HEK293 (cell line): ENCODE data around the gene ERN2.

Source experiments
- CTCF ChIA-PET: fragments of 350-600 bp; formaldehyde crosslinking; extraction: SDS; loops from one replicate; lab custom pipeline; 2021; ENCODE audit warnings: antibody characterized with exemption; lab: Yijun Ruan, JAX
- POLR2A ChIA-PET: fragments of 300-600 bp; formaldehyde crosslinking; extraction: SDS; loops from one replicate; lab custom pipeline; 2020; ENCODE audit warnings: antibody characterized with exemption, inconsistent platforms; lab: Yijun Ruan, JAX
- H3K27ac ChIP-seq: fragments of 200-500 bp; sonication (Bioruptor generic); 2 replicates; pipeline ENCODE4 v1.5.1; 2014; ENCODE audit warnings: low read depth, low read length, control low read depth, inconsistent platforms; ENCODE audit errors: extremely low read depth
- H3K36me3 ChIP-seq, 2 experiments: fragments of 200-500 bp in 1 of 2; sonication (Bioruptor generic) in 1 of 2; 1 replicate in 1 of 2; 2 replicates in 1 of 2; pipeline ENCODE4 v1.5.1; 2014 to 2017; ENCODE audit warnings: inconsistent platforms in 2 of 2, low read length in 2 of 2; ENCODE audit not compliant: control insufficient read depth in 2 of 2, insufficient read depth in 1 of 2
- H3K4me1 ChIP-seq: fragments of 200-500 bp; sonication (Bioruptor generic); 2 replicates; pipeline ENCODE4 v1.5.1; 2014; ENCODE audit warnings: mild to moderate bottlenecking, low read length, inconsistent platforms; ENCODE audit not compliant: control insufficient read depth, insufficient read depth
- H3K4me3 ChIP-seq: 2 replicates; pipeline ENCODE4 v1.5.1; 2011; ENCODE audit warnings: low read depth, mild to moderate bottlenecking, control low read depth, low read length, moderate library complexity
- H3K9me3 ChIP-seq: fragments of 200-500 bp; sonication (Bioruptor generic); 2 replicates; pipeline ENCODE4 v1.5.1; 2014; ENCODE audit warnings: low read depth, low read length, inconsistent platforms; ENCODE audit not compliant: control insufficient read depth, insufficient read depth
- EGR2 ChIP-seq: fragments of 450-650 bp; formaldehyde crosslinking; IDR thresholded peaks from 2 replicates; pipeline ENCODE4 v1.5.1; 2016; ENCODE audit warnings: low read depth, missing biosample characterization, missing genetic modification characterization
- KLF8 ChIP-seq: fragments of 450-650 bp; formaldehyde crosslinking; IDR thresholded peaks from 2 replicates; pipeline ENCODE4 v1.5.1; 2016; ENCODE audit warnings: missing biosample characterization, missing genetic modification characterization
- MEIS1 ChIP-seq: sonication (generic); formaldehyde crosslinking; IDR thresholded peaks from 2 replicates; pipeline ENCODE4 v1.8.1; 2022; ENCODE audit warnings: missing genetic modification reagents, mild to moderate bottlenecking, borderline replicate concordance
- SETDB1 ChIP-seq: IDR thresholded peaks from one replicate; pipeline ENCODE4 v1.6.1; 2017; ENCODE audit warnings: mild to moderate bottlenecking, low read length, moderate library complexity, mixed read lengths; ENCODE audit not compliant: insufficient read length
- TRIM28 ChIP-seq: IDR thresholded peaks from 2 replicates; pipeline ENCODE4 v1.6.1; 2011; ENCODE audit warnings: low read length, control low read depth, borderline replicate concordance
- YY2 ChIP-seq: fragments of 450-650 bp; formaldehyde crosslinking; IDR thresholded peaks from 2 replicates; pipeline ENCODE4 v1.5.1; 2016; ENCODE audit warnings: missing biosample characterization, missing genetic modification characterization
- ZBTB17 ChIP-seq: fragments of 450-650 bp; formaldehyde crosslinking; IDR thresholded peaks from 2 replicates; pipeline ENCODE4 v1.5.1; 2016; ENCODE audit warnings: missing biosample characterization, missing genetic modification characterization
- ZNF10 ChIP-seq: fragments of 450-650 bp; formaldehyde crosslinking; IDR thresholded peaks from 2 replicates; pipeline ENCODE4 v1.5.1; 2017; ENCODE audit warnings: missing biosample characterization, missing genetic modification characterization
- ZNF140 ChIP-seq: fragments of 450-650 bp; formaldehyde crosslinking; IDR thresholded peaks from 2 replicates; pipeline ENCODE4 v1.5.1; 2016; ENCODE audit warnings: missing biosample characterization, missing genetic modification characterization
- ZNF239 ChIP-seq: fragments of 450-650 bp; formaldehyde crosslinking; IDR thresholded peaks from 2 replicates; pipeline ENCODE4 v1.5.1; 2016; ENCODE audit warnings: missing biosample characterization, missing genetic modification characterization
- ZNF274 ChIP-seq, 2 experiments: fragments of 200-500 bp in 1 of 2; fragments of 450-650 bp in 1 of 2; sonication (Bioruptor generic) in 1 of 2; formaldehyde crosslinking in 1 of 2; IDR thresholded peaks; 2 replicates each; pipeline versions ENCODE4 v1.5.1 to v1.6.1; 2014 to 2016; ENCODE audit warnings: borderline replicate concordance in 1 of 2, inconsistent platforms in 1 of 2, low read length in 1 of 2, missing biosample characterization in 1 of 2, missing genetic modification characterization in 1 of 2
- ZNF37A ChIP-seq: fragments of 450-650 bp; IDR thresholded peaks from 2 replicates; pipeline ENCODE4 v1.5.1; 2018; ENCODE audit warnings: missing biosample characterization, missing genetic modification characterization
- ZNF549 ChIP-seq: fragments of 450-650 bp; IDR thresholded peaks from 2 replicates; pipeline ENCODE4 v1.5.1; 2018; ENCODE audit warnings: missing biosample characterization, missing genetic modification characterization, mild to moderate bottlenecking, inconsistent platforms, moderate library complexity
- ZNF571 ChIP-seq: fragments of 450-650 bp; formaldehyde crosslinking; IDR thresholded peaks from 2 replicates; pipeline ENCODE4 v1.5.0; 2017; ENCODE audit warnings: missing biosample characterization, missing genetic modification characterization
- ZNF621 ChIP-seq: fragments of 450-650 bp; formaldehyde crosslinking; IDR thresholded peaks from 2 replicates; pipeline ENCODE4 v1.5.1; 2017; ENCODE audit warnings: missing biosample characterization, missing genetic modification characterization
- ZNF677 ChIP-seq: fragments of 450-650 bp; IDR thresholded peaks from 2 replicates; pipeline ENCODE4 v1.5.0; 2018; ENCODE audit warnings: missing biosample characterization, mild to moderate bottlenecking, missing genetic modification characterization, moderate library complexity
- ZNF776 ChIP-seq: fragments of 450-650 bp; formaldehyde crosslinking; IDR thresholded peaks from 2 replicates; pipeline ENCODE4 v1.5.0; 2017; ENCODE audit warnings: missing biosample characterization, missing genetic modification characterization, borderline replicate concordance
- ZNF777 ChIP-seq: fragments of 450-650 bp; formaldehyde crosslinking; IDR thresholded peaks from 2 replicates; pipeline ENCODE4 v1.5.1; 2017; ENCODE audit warnings: missing biosample characterization, missing genetic modification characterization, borderline replicate concordance
- TF ChIP-seq, protein P1 (sequence below): fragments of 450-650 bp; formaldehyde crosslinking; IDR thresholded peaks from 2 replicates; pipeline ENCODE4 v1.5.1; 2016; ENCODE audit warnings: missing biosample characterization, missing genetic modification characterization
- TF ChIP-seq, protein P2 (sequence below): fragments of 450-650 bp; formaldehyde crosslinking; IDR thresholded peaks from 2 replicates; pipeline ENCODE4 v1.5.1; 2016; ENCODE audit warnings: missing biosample characterization, missing genetic modification characterization
- TF ChIP-seq, protein P3 (sequence below): fragments of 450-650 bp; formaldehyde crosslinking; IDR thresholded peaks from 2 replicates; pipeline ENCODE4 v1.5.1; 2016; ENCODE audit warnings: missing biosample characterization, missing genetic modification characterization

The ERN2 gene

DNA sequence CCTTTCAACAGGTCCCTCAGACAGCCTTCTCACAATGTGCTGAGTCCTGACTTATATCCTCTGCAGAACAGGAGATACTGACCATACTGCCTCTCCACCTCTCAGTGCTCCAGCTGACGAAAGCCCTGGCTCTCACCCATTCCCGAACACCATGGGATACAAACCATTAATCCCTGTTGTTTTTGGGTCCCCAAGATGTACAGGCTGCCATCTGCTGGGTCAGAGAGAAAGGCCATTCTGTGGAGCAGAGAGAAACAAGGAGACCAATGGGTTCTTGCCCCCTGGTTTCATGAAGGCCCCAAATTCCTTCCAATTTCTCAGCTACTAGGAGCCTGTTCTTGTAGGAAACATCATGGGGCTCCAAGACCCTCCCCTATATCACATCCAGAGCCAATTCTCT lies 3.0 kb downstream of the ERN2 start:
- Histone ChIP-seq H3K36me3 (no peaks in the 10 kb centered on the region), H3K9me3 (no peaks in the 10 kb centered on the region), H3K4me3 (no peak overlapping the region), H3K27ac (no peak overlapping the region), H3K4me1 (no peaks in the 10 kb centered on the region)
- TF ChIP-seq, protein P1, sequence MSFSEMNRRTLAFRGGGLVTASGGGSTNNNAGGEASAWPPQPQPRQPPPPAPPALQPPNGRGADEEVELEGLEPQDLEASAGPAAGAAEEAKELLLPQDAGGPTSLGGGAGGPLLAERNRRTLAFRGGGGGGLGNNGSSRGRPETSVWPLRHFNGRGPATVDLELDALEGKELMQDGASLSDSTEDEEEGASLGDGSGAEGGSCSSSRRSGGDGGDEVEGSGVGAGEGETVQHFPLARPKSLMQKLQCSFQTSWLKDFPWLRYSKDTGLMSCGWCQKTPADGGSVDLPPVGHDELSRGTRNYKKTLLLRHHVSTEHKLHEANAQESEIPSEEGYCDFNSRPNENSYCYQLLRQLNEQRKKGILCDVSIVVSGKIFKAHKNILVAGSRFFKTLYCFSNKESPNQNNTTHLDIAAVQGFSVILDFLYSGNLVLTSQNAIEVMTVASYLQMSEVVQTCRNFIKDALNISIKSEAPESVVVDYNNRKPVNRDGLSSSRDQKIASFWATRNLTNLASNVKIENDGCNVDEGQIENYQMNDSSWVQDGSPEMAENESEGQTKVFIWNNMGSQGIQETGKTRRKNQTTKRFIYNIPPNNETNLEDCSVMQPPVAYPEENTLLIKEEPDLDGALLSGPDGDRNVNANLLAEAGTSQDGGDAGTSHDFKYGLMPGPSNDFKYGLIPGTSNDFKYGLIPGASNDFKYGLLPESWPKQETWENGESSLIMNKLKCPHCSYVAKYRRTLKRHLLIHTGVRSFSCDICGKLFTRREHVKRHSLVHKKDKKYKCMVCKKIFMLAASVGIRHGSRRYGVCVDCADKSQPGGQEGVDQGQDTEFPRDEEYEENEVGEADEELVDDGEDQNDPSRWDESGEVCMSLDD (tag by site-specific recombination) = no peak
- no peak for TF ChIP-seq ZNF677 (tag by site-specific recombination)
- no peak for TF ChIP-seq ZNF777
- no peak for TF ChIP-seq ZNF37A
- TF ChIP-seq ZNF621 = no peak
- no peak for TF ChIP-seq SETDB1
- TF ChIP-seq MEIS1 = no peak
- TF ChIP-seq KLF8 (tag by site-specific recombination) = no peak
- TF ChIP-seq ZNF274 (IDR thresholded peaks at IDR 0.05; ENCODE audit: low read length) = no peak
- no peak for TF ChIP-seq ZNF274 (tag by site-specific recombination; IDR thresholded peaks at IDR 0.05; ENCODE audit: borderline replicate concordance)
- TF ChIP-seq ZNF776 (tag by site-specific recombination) = no peak
- no peak for TF ChIP-seq ZNF10 (tag by site-specific recombination)
- no peak for TF ChIP-seq YY2
- TF ChIP-seq, protein P2, sequence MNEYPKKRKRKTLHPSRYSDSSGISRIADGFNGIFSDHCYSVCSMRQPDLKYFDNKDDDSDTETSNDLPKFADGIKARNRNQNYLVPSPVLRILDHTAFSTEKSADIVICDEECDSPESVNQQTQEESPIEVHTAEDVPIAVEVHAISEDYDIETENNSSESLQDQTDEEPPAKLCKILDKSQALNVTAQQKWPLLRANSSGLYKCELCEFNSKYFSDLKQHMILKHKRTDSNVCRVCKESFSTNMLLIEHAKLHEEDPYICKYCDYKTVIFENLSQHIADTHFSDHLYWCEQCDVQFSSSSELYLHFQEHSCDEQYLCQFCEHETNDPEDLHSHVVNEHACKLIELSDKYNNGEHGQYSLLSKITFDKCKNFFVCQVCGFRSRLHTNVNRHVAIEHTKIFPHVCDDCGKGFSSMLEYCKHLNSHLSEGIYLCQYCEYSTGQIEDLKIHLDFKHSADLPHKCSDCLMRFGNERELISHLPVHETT (tag by site-specific recombination) = no peak
- TF ChIP-seq ZNF549 (tag by site-specific recombination) = no peak
- TF ChIP-seq EGR2 (tag by site-specific recombination) = no peak
- ChIA-PET POLR2A (no interaction called here), CTCF (interaction anchor here (0.6 to 1.7 kb wide), 3 partner anchors 9 to 926 kb away, joined by 3 to 4 read pairs (median 3); no protein-coding TSS in a partner anchor)

DNA sequence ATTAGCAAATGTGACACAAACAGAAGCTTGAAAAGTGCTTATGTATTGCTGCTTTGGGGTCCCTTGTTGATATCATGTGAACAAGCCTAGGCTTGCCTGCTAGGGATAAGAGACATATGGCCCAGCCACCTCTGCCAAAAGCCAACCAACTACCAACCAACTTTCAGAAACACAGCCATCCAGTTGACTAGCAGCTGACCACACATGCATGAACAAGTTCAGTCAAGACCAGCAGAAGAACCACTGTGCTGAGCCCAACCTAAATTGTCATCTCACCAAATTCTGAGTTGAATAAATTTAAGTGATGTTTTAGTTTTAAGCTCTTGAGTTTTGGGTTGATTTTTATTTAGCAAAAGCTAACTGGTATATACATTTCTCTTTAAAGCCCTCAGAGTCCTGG lies 3.5 kb downstream of the ERN2 start:
- no peak for TF ChIP-seq MEIS1
- no peak for TF ChIP-seq ZNF571 (tag by site-specific recombination)
- TF ChIP-seq ZNF239 (tag by site-specific recombination) = no peak
- peak; percentile 84 for TF ChIP-seq SETDB1
- TF ChIP-seq ZNF140 (tag by site-specific recombination) = no peak
- no peak for TF ChIP-seq ZBTB17 (tag by site-specific recombination)
- TF ChIP-seq TRIM28 = peak; percentile 61; the same call in 1 of the 2 replicates
- TF ChIP-seq, protein P3, sequence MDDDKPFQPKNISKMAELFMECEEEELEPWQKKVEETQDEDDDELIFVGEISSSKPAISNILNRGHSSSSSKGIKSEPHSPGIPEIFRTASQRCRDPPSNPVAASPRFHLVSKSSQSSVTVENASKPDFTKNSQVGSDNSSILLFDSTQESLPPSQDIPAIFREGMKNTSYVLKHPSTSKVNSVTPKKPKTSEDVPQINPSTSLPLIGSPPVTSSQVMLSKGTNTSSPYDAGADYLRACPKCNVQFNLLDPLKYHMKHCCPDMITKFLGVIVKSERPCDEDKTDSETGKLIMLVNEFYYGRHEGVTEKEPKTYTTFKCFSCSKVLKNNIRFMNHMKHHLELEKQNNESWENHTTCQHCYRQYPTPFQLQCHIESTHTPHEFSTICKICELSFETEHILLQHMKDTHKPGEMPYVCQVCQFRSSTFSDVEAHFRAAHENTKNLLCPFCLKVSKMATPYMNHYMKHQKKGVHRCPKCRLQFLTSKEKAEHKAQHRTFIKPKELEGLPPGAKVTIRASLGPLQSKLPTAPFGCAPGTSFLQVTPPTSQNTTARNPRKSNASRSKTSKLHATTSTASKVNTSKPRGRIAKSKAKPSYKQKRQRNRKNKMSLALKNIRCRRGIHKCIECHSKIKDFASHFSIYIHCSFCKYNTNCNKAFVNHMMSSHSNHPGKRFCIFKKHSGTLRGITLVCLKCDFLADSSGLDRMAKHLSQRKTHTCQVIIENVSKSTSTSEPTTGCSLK (tag by site-specific recombination) = no peak
- H3K36me3 ChIP-seq = no peaks in the 10 kb centered on the region
- ChIA-PET CTCF (interaction anchor here (1.1 to 1.7 kb wide), 2 partner anchors 8 to 18 kb away, joined by 3 to 4 read pairs; no protein-coding TSS in a partner anchor), POLR2A (no interaction called here)
- H3K4me1 ChIP-seq = no peaks in the 10 kb centered on the region
- H3K27ac ChIP-seq = no peak overlapping the region
- H3K9me3 ChIP-seq = no peaks in the 10 kb centered on the region
- H3K4me3 ChIP-seq = no peak overlapping the region
